HepG2 (cell line): Measurements from ENCODE around the gene CGREF1. TPM values are rescaled to one million over a fixed set of nuclear protein-coding genes. Genes with fewer than 3 reads are reported as not detected.

Source experiments
- ARNT2 ChIP-seq: sonication (generic); formaldehyde crosslinking; IDR thresholded peaks from 2 replicates; pipeline ENCODE4 v1.8.0; 2022; ENCODE audit warnings: mild to moderate bottlenecking, low read depth, missing genetic modification reagents, moderate library complexity
- CREB1 ChIP-seq, 2 experiments: fragments of 450-650 bp in 1 of 2; IDR thresholded peaks; 2 replicates each; pipeline ENCODE4 v1.6.1; 2016 to 2017; ENCODE audit warnings: control low read depth in 1 of 2, mild to moderate bottlenecking in 1 of 2, missing compliant biosample characterization in 1 of 2, missing genetic modification characterization in 1 of 2
- FIP1L1 ChIP-seq: fragments of 200-400 bp; formaldehyde crosslinking; IDR thresholded peaks from 2 replicates; pipeline ENCODE4 v1.6.1; 2018; ENCODE audit warnings: low read depth, mild to moderate bottlenecking, low read length, moderate library complexity, borderline replicate concordance; ENCODE audit not compliant: insufficient read depth
- GATAD1 ChIP-seq: IDR thresholded peaks from 2 replicates; pipeline ENCODE4 v1.6.1; 2016; ENCODE audit warnings: missing genetic modification reagents, missing compliant biosample characterization
- KAT2B ChIP-seq: fragments of 150-350 bp; IDR thresholded peaks from 2 replicates; pipeline ENCODE4 v1.6.1; 2014; ENCODE audit warnings: low read depth, low read length, borderline replicate concordance
- MAFG ChIP-seq: sonication (generic); formaldehyde crosslinking; IDR thresholded peaks from 2 replicates; pipeline ENCODE4 v1.5.1; 2020; ENCODE audit warnings: mild to moderate bottlenecking, missing genetic modification reagents
- MAFK ChIP-seq, 2 experiments: IDR thresholded peaks in 1 of 2; conservative IDR thresholded peaks in 1 of 2; 2 replicates each; pipeline ENCODE4 v1.6.1; 2011; ENCODE audit warnings: improper control_type of control experiment in 2 of 2, low read length in 2 of 2
- ZBTB7B ChIP-seq: sonication (generic); formaldehyde crosslinking; IDR thresholded peaks from 2 replicates; pipeline ENCODE4 v1.4.0; 2020; ENCODE audit warnings: missing genetic modification reagents
- ZFP37 ChIP-seq: sonication (generic); formaldehyde crosslinking; IDR thresholded peaks from 2 replicates; pipeline ENCODE4 v1.4.0; 2020; ENCODE audit warnings: missing genetic modification reagents, borderline replicate concordance
- ZNF121 ChIP-seq: sonication (generic); formaldehyde crosslinking; IDR thresholded peaks from 2 replicates; pipeline ENCODE4 v1.5.0; 2020; ENCODE audit warnings: mild to moderate bottlenecking, missing genetic modification reagents
- ZNF224 ChIP-seq: sonication (generic); formaldehyde crosslinking; IDR thresholded peaks from 2 replicates; pipeline ENCODE4 v1.5.0; 2020; ENCODE audit warnings: mild to moderate bottlenecking, missing genetic modification reagents
- ZNF232 ChIP-seq: sonication (generic); formaldehyde crosslinking; IDR thresholded peaks from 2 replicates; pipeline ENCODE4 v1.4.0; 2020; ENCODE audit warnings: missing genetic modification reagents, borderline replicate concordance
- ZNF234 ChIP-seq: sonication (generic); formaldehyde crosslinking; conservative IDR thresholded peaks from 2 replicates; pipeline ENCODE4 v1.5.1; 2020; ENCODE audit warnings: mild to moderate bottlenecking, missing genetic modification reagents
- ZNF549 ChIP-seq: sonication (generic); formaldehyde crosslinking; IDR thresholded peaks from 2 replicates; pipeline ENCODE4 v1.5.0; 2020; ENCODE audit warnings: missing genetic modification reagents
- ZNF768 ChIP-seq: sonication (generic); formaldehyde crosslinking; IDR thresholded peaks from 2 replicates; pipeline ENCODE4 v1.4.0; 2020; ENCODE audit warnings: missing genetic modification reagents
- ZNF800 ChIP-seq: sonication (generic); formaldehyde crosslinking; IDR thresholded peaks from 2 replicates; pipeline ENCODE4 v1.4.0; 2020; ENCODE audit warnings: missing genetic modification reagents
- ZNF883 ChIP-seq: sonication (generic); formaldehyde crosslinking; IDR thresholded peaks from 2 replicates; pipeline ENCODE4 v1.5.1; 2020; ENCODE audit warnings: mild to moderate bottlenecking, missing genetic modification reagents; ENCODE audit errors: not compliant biosample characterization
- ZSCAN9 ChIP-seq: IDR thresholded peaks from 2 replicates; pipeline ENCODE4 v1.6.1; 2016; ENCODE audit warnings: borderline replicate concordance
- polyA plus RNA-seq, 8 experiments: library from polyadenylated mRNA; depleted of rRNA in 3 of 8; stranded (reverse) in 7 of 8; unstranded in 1 of 8; fragments of >200 nt; fragmentation: Illumina TruSeq in 4 of 8; extraction: Trizol in 4 of 8; gene quantifications; 2 replicates each; pipeline versions ENCODE4 v1.2.1 to v1.2.3, GENCODE V29; 2011 to 2016; ENCODE audit warnings: low read depth in 4 of 8, missing spikeins in 1 of 8, mixed read lengths in 1 of 8; ENCODE audit not compliant: insufficient read depth in 1 of 8
- total RNA-seq, 5 experiments: library from RNA; depleted of rRNA; stranded (reverse); fragments of >200 nt; fragmentation: Illumina TruSeq; extraction: Trizol; gene quantifications; 2 replicates each; pipeline ENCODE4 v1.2.3, GENCODE V29; 2016; ENCODE audit warnings: low read depth in 1 of 5
- TF ChIP-seq, protein P1 (sequence below): sonication (generic); formaldehyde crosslinking; IDR thresholded peaks from 2 replicates; pipeline ENCODE4 v1.4.0; 2020; ENCODE audit warnings: missing genetic modification reagents, borderline replicate concordance
- TF ChIP-seq, protein P2 (sequence below): sonication (generic); formaldehyde crosslinking; IDR thresholded peaks from 2 replicates; pipeline ENCODE4 v1.5.1; 2020; ENCODE audit warnings: mild to moderate bottlenecking, missing genetic modification reagents, borderline replicate concordance

Gene CGREF1
- total and polyA plus RNA-seq, 2 of the 13 experiments (the other 11 are each of a cell fraction or from before 2014, with no cell fraction given), result 13.9 to 23.4 TPM

DNA sequence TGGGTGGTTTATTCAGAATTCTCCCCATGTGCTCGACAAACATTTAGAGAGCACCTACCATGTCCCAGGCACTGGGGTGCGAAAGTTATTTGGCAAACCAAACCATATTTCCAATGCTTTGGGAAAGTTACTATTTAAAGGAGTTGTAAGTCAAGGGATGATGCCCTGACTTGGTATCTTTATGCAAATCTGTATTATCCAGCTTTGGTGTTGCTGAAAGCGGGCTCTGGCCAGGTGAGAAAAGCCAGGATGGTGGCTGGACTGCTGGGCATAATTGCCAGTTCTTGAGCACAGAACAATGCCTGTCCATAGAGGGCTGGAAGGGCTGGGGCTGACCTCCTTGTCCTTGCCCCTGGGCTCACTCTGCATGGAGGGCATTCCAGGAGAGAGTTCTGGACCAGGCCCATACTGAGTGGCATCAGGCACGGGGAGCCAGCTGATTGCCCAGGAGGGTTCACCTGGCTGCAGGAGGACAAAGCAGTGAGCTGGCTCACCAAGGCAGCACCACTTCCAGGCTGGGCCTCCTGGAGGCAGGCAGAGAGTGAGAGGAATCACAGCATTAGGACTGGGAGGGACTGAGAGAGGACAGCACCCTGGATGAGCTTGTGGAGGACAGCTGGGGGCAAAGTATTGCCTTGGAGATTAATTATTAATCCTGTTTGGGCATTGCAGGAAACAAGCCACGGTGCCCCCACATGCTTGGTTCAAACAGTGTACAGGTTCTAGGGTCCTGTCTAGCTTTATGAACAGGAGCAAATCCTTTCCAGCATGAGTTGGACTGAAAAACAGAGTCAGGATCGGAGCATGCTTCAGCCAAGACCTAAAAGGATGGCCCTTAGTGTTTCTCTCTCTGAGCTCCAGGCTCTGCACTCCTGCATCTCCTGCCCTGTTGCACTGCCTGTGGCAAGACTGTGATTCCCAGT, 25.2 kb downstream of the CGREF1 start (continued):
- TF ChIP-seq, protein P1, sequence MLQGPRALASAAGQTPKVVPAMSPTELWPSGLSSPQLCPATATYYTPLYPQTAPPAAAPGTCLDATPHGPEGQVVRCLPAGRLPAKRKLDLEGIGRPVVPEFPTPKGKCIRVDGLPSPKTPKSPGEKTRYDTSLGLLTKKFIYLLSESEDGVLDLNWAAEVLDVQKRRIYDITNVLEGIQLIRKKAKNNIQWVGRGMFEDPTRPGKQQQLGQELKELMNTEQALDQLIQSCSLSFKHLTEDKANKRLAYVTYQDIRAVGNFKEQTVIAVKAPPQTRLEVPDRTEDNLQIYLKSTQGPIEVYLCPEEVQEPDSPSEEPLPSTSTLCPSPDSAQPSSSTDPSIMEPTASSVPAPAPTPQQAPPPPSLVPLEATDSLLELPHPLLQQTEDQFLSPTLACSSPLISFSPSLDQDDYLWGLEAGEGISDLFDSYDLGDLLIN (CRISPR knock-in tag), result no peak
- TF ChIP-seq CREB1 (IDR thresholded peaks at IDR 0.05) (no peak), CREB1 (CRISPR knock-in tag; IDR thresholded peaks at IDR 0.05) (no peak), MAFK (conservative IDR thresholded peaks at IDR 0.05 in 1 of 2, IDR thresholded peaks at IDR 0.05 in 1 of 2; ENCODE audit: low read length in 2 of 2) (no peak), ZNF121 (no peak; the same call in 1 of the 2 replicates), MAFG (CRISPR knock-in tag) (no peak), ZNF800 (CRISPR knock-in tag) (no peak), ZBTB7B (peak; percentile 84), ZNF224 (no peak), ZNF549 (CRISPR knock-in tag) (no peak), ZFP37 (CRISPR knock-in tag) (0 out of 2 replicates have a peak, but pooled peaks have one; percentile 93), ZNF234 (CRISPR knock-in tag) (no peak), ZNF883 (CRISPR knock-in tag) (peak; percentile 41), ZNF232 (CRISPR knock-in tag) (0 out of 2 replicates have a peak, but pooled peaks have one; percentile 22), GATAD1 (peak; percentile 57), FIP1L1 (no peak), ARNT2 (peak; percentile 41; the same call in 1 of the 2 replicates), KAT2B (no peak), ZSCAN9 (peak; percentile 46; the same call in 1 of the 2 replicates), ZNF768 (CRISPR knock-in tag) (peak; percentile 69; the same call in 1 of the 2 replicates)
- TF ChIP-seq, protein P2, sequence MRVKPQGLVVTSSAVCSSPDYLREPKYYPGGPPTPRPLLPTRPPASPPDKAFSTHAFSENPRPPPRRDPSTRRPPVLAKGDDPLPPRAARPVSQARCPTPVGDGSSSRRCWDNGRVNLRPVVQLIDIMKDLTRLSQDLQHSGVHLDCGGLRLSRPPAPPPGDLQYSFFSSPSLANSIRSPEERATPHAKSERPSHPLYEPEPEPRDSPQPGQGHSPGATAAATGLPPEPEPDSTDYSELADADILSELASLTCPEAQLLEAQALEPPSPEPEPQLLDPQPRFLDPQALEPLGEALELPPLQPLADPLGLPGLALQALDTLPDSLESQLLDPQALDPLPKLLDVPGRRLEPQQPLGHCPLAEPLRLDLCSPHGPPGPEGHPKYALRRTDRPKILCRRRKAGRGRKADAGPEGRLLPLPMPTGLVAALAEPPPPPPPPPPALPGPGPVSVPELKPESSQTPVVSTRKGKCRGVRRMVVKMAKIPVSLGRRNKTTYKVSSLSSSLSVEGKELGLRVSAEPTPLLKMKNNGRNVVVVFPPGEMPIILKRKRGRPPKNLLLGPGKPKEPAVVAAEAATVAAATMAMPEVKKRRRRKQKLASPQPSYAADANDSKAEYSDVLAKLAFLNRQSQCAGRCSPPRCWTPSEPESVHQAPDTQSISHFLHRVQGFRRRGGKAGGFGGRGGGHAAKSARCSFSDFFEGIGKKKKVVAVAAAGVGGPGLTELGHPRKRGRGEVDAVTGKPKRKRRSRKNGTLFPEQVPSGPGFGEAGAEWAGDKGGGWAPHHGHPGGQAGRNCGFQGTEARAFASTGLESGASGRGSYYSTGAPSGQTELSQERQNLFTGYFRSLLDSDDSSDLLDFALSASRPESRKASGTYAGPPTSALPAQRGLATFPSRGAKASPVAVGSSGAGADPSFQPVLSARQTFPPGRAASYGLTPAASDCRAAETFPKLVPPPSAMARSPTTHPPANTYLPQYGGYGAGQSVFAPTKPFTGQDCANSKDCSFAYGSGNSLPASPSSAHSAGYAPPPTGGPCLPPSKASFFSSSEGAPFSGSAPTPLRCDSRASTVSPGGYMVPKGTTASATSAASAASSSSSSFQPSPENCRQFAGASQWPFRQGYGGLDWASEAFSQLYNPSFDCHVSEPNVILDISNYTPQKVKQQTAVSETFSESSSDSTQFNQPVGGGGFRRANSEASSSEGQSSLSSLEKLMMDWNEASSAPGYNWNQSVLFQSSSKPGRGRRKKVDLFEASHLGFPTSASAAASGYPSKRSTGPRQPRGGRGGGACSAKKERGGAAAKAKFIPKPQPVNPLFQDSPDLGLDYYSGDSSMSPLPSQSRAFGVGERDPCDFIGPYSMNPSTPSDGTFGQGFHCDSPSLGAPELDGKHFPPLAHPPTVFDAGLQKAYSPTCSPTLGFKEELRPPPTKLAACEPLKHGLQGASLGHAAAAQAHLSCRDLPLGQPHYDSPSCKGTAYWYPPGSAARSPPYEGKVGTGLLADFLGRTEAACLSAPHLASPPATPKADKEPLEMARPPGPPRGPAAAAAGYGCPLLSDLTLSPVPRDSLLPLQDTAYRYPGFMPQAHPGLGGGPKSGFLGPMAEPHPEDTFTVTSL (CRISPR knock-in tag), result 0 out of 2 replicates have a peak, but pooled peaks have one; percentile 53
